ENCODE measurements around the gene NUP98. TPM values are rescaled to one million over a fixed set of nuclear protein-coding genes. Genes with fewer than 3 reads are reported as not detected.

NUP98 gene
- total and polyA plus RNA-seq, 2 of the 13 experiments (the other 11 are each of a cell fraction or from before 2014, with no cell fraction given), result 76.6 to 85.3 TPM

DNA sequence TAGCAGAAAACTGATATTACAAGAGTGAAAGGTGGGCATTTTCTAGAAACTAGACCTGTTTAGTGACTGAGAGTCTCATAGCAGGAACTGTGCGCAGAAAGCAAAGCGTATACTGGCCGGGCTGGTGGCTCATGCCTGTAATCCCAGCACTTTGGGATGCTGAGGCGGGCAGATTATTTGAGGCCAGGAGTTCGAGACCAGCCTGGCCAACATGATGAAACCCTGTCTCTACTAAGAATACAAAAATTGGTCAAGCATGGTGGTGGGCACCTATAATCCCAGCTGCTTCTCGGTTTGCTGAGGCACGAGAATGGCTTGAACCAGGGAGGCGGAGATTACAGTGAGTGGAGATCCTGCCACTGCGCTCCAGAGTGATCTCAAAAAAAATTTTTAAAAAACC, 1.8 kb upstream of the NUP98 start:
- DNase-seq (ENCODE audit: low spot score) (no peak), FAIRE-seq (no peak), ATAC-seq (no peak)
- H2AFZ ChIP-seq (ENCODE audit: low read length), result no peak overlapping the region
- no peaks in the 10 kb centered on the region for H3K9me3 ChIP-seq (ENCODE audit: low read length)
- no peak overlapping the region for H3K4me2 ChIP-seq (ENCODE audit: low read depth, low read length)
- no peak for TF ChIP-seq ZBTB2 (CRISPR knock-in tag; IDR thresholded peaks at IDR 0.05; ENCODE audit: low read depth)
- no peak for TF ChIP-seq ZNF160 (CRISPR knock-in tag; IDR thresholded peaks at IDR 0.05)
- TF ChIP-seq ZNF30 (CRISPR knock-in tag; IDR thresholded peaks at IDR 0.05), result no peak
- TF ChIP-seq BRD4 (CRISPR knock-in tag; IDR thresholded peaks at IDR 0.05), result no peak
- no peak for TF ChIP-seq ZBTB7A (CRISPR knock-in tag; IDR thresholded peaks at IDR 0.05)
- no peak for TF ChIP-seq ZNF547 (CRISPR knock-in tag; IDR thresholded peaks at IDR 0.05)
- TF ChIP-seq CSRNP2 (CRISPR knock-in tag; conservative IDR thresholded peaks at IDR 0.05; ENCODE audit: low read depth), result no peak
- TF ChIP-seq, protein P1, sequence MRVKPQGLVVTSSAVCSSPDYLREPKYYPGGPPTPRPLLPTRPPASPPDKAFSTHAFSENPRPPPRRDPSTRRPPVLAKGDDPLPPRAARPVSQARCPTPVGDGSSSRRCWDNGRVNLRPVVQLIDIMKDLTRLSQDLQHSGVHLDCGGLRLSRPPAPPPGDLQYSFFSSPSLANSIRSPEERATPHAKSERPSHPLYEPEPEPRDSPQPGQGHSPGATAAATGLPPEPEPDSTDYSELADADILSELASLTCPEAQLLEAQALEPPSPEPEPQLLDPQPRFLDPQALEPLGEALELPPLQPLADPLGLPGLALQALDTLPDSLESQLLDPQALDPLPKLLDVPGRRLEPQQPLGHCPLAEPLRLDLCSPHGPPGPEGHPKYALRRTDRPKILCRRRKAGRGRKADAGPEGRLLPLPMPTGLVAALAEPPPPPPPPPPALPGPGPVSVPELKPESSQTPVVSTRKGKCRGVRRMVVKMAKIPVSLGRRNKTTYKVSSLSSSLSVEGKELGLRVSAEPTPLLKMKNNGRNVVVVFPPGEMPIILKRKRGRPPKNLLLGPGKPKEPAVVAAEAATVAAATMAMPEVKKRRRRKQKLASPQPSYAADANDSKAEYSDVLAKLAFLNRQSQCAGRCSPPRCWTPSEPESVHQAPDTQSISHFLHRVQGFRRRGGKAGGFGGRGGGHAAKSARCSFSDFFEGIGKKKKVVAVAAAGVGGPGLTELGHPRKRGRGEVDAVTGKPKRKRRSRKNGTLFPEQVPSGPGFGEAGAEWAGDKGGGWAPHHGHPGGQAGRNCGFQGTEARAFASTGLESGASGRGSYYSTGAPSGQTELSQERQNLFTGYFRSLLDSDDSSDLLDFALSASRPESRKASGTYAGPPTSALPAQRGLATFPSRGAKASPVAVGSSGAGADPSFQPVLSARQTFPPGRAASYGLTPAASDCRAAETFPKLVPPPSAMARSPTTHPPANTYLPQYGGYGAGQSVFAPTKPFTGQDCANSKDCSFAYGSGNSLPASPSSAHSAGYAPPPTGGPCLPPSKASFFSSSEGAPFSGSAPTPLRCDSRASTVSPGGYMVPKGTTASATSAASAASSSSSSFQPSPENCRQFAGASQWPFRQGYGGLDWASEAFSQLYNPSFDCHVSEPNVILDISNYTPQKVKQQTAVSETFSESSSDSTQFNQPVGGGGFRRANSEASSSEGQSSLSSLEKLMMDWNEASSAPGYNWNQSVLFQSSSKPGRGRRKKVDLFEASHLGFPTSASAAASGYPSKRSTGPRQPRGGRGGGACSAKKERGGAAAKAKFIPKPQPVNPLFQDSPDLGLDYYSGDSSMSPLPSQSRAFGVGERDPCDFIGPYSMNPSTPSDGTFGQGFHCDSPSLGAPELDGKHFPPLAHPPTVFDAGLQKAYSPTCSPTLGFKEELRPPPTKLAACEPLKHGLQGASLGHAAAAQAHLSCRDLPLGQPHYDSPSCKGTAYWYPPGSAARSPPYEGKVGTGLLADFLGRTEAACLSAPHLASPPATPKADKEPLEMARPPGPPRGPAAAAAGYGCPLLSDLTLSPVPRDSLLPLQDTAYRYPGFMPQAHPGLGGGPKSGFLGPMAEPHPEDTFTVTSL (CRISPR knock-in tag; IDR thresholded peaks at IDR 0.05; ENCODE audit: borderline replicate concordance), result no peak
- TF ChIP-seq ZNF234 (CRISPR knock-in tag; conservative IDR thresholded peaks at IDR 0.05), result no peak
- TF ChIP-seq ZNF589 (CRISPR knock-in tag; conservative IDR thresholded peaks at IDR 0.05), result no peak
- TF ChIP-seq RORA (CRISPR knock-in tag; IDR thresholded peaks at IDR 0.05), result no peak
- in situ Hi-C loops (cut with HindIII; ENCODE audit: extremely low pct_ligation_motif_present, low pct_unique_long_range_greater_than_20kb) (no loop called here), intact Hi-C loops (cut with micrococcal nuclease; ENCODE audit: unreplicated experiment) (no loop called here)
- H3K36me3 ChIP-seq (replicated peaks in 1 of 2; ENCODE audit: control insufficient read depth in 1 of 2, insufficient read depth in 2 of 2, low read length in 2 of 2), result 0 out of 5 replicates have a peak, but pooled peaks cover 0 to under 1% of the 10 kb centered on the region in 2 experiments
- no TSS peak for BruUV-seq (replicated peaks)
- ChIA-PET POLR2A (no interaction called here), CTCF (ENCODE audit: low intra/inter-chr PET ratio, low total read pairs) (no interaction called here)
- peaks cover 29% of the 10 kb centered on the region for H3K79me2 ChIP-seq (ENCODE audit: insufficient read depth, low read length)
- H4K20me1 ChIP-seq (ENCODE audit: insufficient read depth, low read length), result peaks cover 18% of the 10 kb centered on the region
- no peak overlapping the region for H3K4me3 ChIP-seq (replicated peaks in 1 of 3; ENCODE audit: insufficient read depth in 1 of 3, low read depth in 2 of 3, low read length in 3 of 3)
- H3K4me1 ChIP-seq (ENCODE audit: insufficient read depth, low read length), result peaks cover 36% of the 10 kb centered on the region
- no peak overlapping the region for H3K9ac ChIP-seq (ENCODE audit: insufficient read depth, low read depth, low read length)
- no peak overlapping the region for H3K27ac ChIP-seq (ENCODE audit: extremely low read length, insufficient read depth, low read length)
- H3K27me3 ChIP-seq (ENCODE audit: control insufficient read depth in 1 of 2, insufficient read depth in 2 of 2, low read length in 2 of 2), result no peaks in the 10 kb centered on the region; a peak in 1 of 5 replicates
- 99% methylated on average over 9 of the region's 9 CpGs for WGBS (ENCODE audit: low lambda C conversion rate)
